PC-9 (cell line): Measurements from ENCODE around the gene CEP57. TPM values are rescaled to one million over a fixed set of nuclear protein-coding genes. Genes with fewer than 3 reads are reported as not detected.
A peak's percentile ranks its signal among the peaks of the same experiment; 100 is the strongest.

Experiments used
- BruUV-seq: library from RNA; stranded (reverse); fragments of 400-500 nt; replicated peaks from 2 replicates; lab custom pipeline; 2021; lab: Mats Ljungman, UMichigan
- CTCF ChIA-PET: fragments of 300-600 bp; sonication (Branson Sonifier 250); formaldehyde crosslinking; loops from one replicate; lab custom pipeline; 2022; ENCODE audit warnings: antibody characterized with exemption; lab: Charles Lee
- POLR2A ChIA-PET: fragments of 300-600 bp; sonication (Branson Sonifier 250); formaldehyde crosslinking; loops from one replicate; lab custom pipeline; 2022; ENCODE audit warnings: antibody characterized with exemption; ENCODE audit not compliant: unreplicated experiment; lab: Charles Lee
- DNase-seq, 2 experiments: peaks; one replicate each; pipeline versions ENCODE4 v3.0.0 to v3.0.0-alpha.2; 2015 to 2022; ENCODE audit warnings: mixed read lengths in 1 of 2
- H2AFZ ChIP-seq: fragments of 200-600 bp; sonication (generic); 2 replicates; pipeline ENCODE4 v1.8.1; 2017; ENCODE audit warnings: antibody characterized with exemption
- H3F3A ChIP-seq: fragments of 200-600 bp; sonication (generic); 2 replicates; pipeline ENCODE4 v1.8.1; 2017; ENCODE audit warnings: antibody characterized with exemption, mild to moderate bottlenecking, low read depth; ENCODE audit not compliant: insufficient read depth
- H3K27ac ChIP-seq: fragments of 200-600 bp; sonication (generic); 2 replicates; pipeline ENCODE4 v1.6.1; 2016; ENCODE audit warnings: mixed run types
- H3K27me3 ChIP-seq: fragments of 200-600 bp; sonication (generic); 2 replicates; pipeline ENCODE4 v1.6.1; 2016; ENCODE audit warnings: low read depth, mixed run types; ENCODE audit not compliant: insufficient read depth
- H3K36me3 ChIP-seq: fragments of 200-600 bp; sonication (generic); 2 replicates; pipeline ENCODE4 v1.6.1; 2016; ENCODE audit warnings: low read depth, mixed run types
- H3K4me1 ChIP-seq: fragments of 200-600 bp; sonication (generic); replicated peaks from 2 replicates; pipeline ENCODE4 v1.6.1; 2016; ENCODE audit warnings: mixed run types; ENCODE audit not compliant: insufficient read depth
- H3K4me2 ChIP-seq: fragments of 200-600 bp; sonication (generic); 2 replicates; pipeline ENCODE4 v1.6.1; 2017; ENCODE audit warnings: mixed run types
- H3K4me3 ChIP-seq: fragments of 200-600 bp; sonication (generic); 2 replicates; pipeline ENCODE4 v1.6.1; 2016; ENCODE audit warnings: mixed run types
- H3K79me2 ChIP-seq: fragments of 200-600 bp; sonication (generic); 2 replicates; pipeline ENCODE4 v1.6.1; 2017; ENCODE audit warnings: low read depth, mixed run types
- H3K9me2 ChIP-seq: fragments of 200-600 bp; sonication (generic); 2 replicates; pipeline ENCODE4 v1.8.1; 2017; ENCODE audit warnings: mild to moderate bottlenecking; ENCODE audit not compliant: insufficient read depth
- H3K9me3 ChIP-seq: fragments of 200-600 bp; sonication (generic); 2 replicates; pipeline ENCODE4 v1.8.1; 2016; ENCODE audit warnings: low read depth; ENCODE audit not compliant: insufficient read depth
- H4K20me1 ChIP-seq: fragments of 200-600 bp; sonication (generic); 2 replicates; pipeline ENCODE4 v1.8.1; 2017; ENCODE audit not compliant: insufficient read depth
- EZH2 ChIP-seq: fragments of 200-600 bp; sonication (generic); IDR thresholded peaks from 2 replicates; pipeline ENCODE4 v1.8.0; 2017; ENCODE audit warnings: antibody characterized with exemption, low read depth
- intact Hi-C: fragments of 100-400 bp; cut with micrococcal nuclease; formaldehyde crosslinking; loops from one replicate; pipeline ENCODE4 v1.10.0; 2022; ENCODE audit not compliant: unreplicated experiment
- total RNA-seq: library from RNA; stranded (reverse); gene quantifications from 2 replicates; pipeline ENCODE4 v1.2.3, GENCODE V29; 2021
- TF ChIP-seq, protein P1 (sequence below): fragments of 200-600 bp; sonication (generic); conservative IDR thresholded peaks from 2 replicates; pipeline ENCODE4 v1.6.1; 2017; ENCODE audit warnings: mixed run types, antibody characterized with exemption, mild to moderate bottlenecking, moderate library complexity

Gene CEP57
- total RNA-seq, 1 experiment from 2014 or later, result 64.5 TPM

DNA sequence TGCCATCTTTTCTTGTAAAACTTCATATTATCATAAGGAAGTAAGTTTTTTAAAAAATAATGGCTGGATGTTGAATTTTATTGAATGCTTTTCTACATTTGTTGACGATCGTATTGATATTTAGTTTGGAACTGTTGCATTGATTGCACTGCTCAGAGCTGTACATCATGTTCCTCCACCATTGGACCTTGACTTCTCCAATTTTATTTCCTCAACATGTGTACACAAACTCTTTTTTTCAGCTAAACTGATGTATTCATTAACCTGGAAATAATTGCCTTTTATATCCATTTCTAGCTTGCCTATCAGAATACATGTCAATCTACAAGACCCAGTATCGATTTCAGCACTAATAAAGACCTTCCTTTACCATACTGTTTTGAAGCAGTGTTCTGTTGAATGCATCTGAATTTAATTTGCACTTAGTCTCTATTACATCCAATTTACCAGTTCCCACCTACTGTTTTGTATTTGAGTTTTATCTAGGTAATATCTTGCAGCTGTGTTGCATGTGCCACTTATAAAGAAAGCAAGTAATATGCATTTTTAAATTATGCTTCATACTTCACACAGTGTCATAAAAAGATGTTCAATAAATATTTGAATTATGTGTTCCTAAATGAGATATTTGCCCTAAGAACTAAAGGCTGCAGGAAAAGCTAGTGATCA is 5.5 kb downstream of the CEP57 start:
- no peak overlapping the region for H3K4me3 ChIP-seq
- H3K27me3 ChIP-seq, result no peaks in the 10 kb centered on the region
- BruUV-seq, result no TSS peak
- TF ChIP-seq, protein P1, sequence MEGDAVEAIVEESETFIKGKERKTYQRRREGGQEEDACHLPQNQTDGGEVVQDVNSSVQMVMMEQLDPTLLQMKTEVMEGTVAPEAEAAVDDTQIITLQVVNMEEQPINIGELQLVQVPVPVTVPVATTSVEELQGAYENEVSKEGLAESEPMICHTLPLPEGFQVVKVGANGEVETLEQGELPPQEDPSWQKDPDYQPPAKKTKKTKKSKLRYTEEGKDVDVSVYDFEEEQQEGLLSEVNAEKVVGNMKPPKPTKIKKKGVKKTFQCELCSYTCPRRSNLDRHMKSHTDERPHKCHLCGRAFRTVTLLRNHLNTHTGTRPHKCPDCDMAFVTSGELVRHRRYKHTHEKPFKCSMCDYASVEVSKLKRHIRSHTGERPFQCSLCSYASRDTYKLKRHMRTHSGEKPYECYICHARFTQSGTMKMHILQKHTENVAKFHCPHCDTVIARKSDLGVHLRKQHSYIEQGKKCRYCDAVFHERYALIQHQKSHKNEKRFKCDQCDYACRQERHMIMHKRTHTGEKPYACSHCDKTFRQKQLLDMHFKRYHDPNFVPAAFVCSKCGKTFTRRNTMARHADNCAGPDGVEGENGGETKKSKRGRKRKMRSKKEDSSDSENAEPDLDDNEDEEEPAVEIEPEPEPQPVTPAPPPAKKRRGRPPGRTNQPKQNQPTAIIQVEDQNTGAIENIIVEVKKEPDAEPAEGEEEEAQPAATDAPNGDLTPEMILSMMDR, result no peak
- TF ChIP-seq EZH2, result no peak
- peaks cover 17% of the 10 kb centered on the region for H3K36me3 ChIP-seq
- H3K9me2 ChIP-seq, result no peaks in the 10 kb centered on the region
- ChIA-PET POLR2A (no interaction called here), CTCF (interaction anchor here (0.5 kb wide), 1 partner anchor 246 kb away, joined by 3 read pairs; no protein-coding TSS in a partner anchor)
- peaks cover 65% of the 10 kb centered on the region for H3K79me2 ChIP-seq
- H3K4me2 ChIP-seq, result no peak overlapping the region
- peaks cover 16% of the 10 kb centered on the region for H3K4me1 ChIP-seq
- H3K9me3 ChIP-seq, result no peaks in the 10 kb centered on the region
- H2AFZ ChIP-seq, result no peak overlapping the region
- H4K20me1 ChIP-seq, result peaks cover 24% of the 10 kb centered on the region
- peaks cover 18% of the 10 kb centered on the region for H3F3A ChIP-seq
- no peak for DNase-seq
- H3K27ac ChIP-seq, result no peak overlapping the region
- intact Hi-C loops, result no loop called here

GRCh38 chr11:95796501-95796900 is 6.2 kb downstream of the CEP57 start:
- ChIA-PET CTCF (interaction anchor here (0.6 kb wide), 1 partner anchor 393 kb away, joined by 3 read pairs; no protein-coding TSS in a partner anchor), POLR2A (no interaction called here)
- Histone ChIP-seq H3K4me1 (peaks cover 16% of the 10 kb centered on the region), H3K4me3 (no peak overlapping the region), H3K4me2 (no peak overlapping the region), H3F3A (peaks cover 11% of the 10 kb centered on the region), H2AFZ (no peak overlapping the region), H3K27me3 (no peaks in the 10 kb centered on the region), H3K27ac (no peak overlapping the region), H3K36me3 (peaks cover 24% of the 10 kb centered on the region), H3K9me3 (no peaks in the 10 kb centered on the region), H3K79me2 (peaks cover 58% of the 10 kb centered on the region), H4K20me1 (peaks cover 24% of the 10 kb centered on the region), H3K9me2 (no peaks in the 10 kb centered on the region)
- BruUV-seq, result no TSS peak
- TF ChIP-seq EZH2, result no peak
- TF ChIP-seq, protein P1, result no peak
- intact Hi-C loops, result no loop called here
- DNase-seq, result no peak

GRCh38 chr11:95799546-95799945 is 9.2 kb downstream of the CEP57 start:
- Histone ChIP-seq H3F3A (peaks cover 7% of the 10 kb centered on the region; the same call in 1 of the 2 replicates), H3K4me3 (no peak overlapping the region), H2AFZ (no peak overlapping the region), H3K27me3 (no peaks in the 10 kb centered on the region), H3K36me3 (peaks cover 27% of the 10 kb centered on the region), H3K9me2 (no peaks in the 10 kb centered on the region), H3K4me1 (no peaks in the 10 kb centered on the region), H3K79me2 (peaks cover 27% of the 10 kb centered on the region), H3K27ac (no peak overlapping the region), H3K4me2 (no peak overlapping the region), H3K9me3 (no peaks in the 10 kb centered on the region), H4K20me1 (peaks cover 6% of the 10 kb centered on the region; the same call in 1 of the 2 replicates)
- DNase-seq, result peak in 1 of 2 experiments; percentile 18
- ChIA-PET POLR2A (no interaction called here), CTCF (no interaction called here)
- intact Hi-C loops, result no loop called here
- BruUV-seq, result no TSS peak
- TF ChIP-seq, protein P1, result no peak
- no peak for TF ChIP-seq EZH2
